ENCODE results near the gene WDR18.

Gene WDR18

DNA sequence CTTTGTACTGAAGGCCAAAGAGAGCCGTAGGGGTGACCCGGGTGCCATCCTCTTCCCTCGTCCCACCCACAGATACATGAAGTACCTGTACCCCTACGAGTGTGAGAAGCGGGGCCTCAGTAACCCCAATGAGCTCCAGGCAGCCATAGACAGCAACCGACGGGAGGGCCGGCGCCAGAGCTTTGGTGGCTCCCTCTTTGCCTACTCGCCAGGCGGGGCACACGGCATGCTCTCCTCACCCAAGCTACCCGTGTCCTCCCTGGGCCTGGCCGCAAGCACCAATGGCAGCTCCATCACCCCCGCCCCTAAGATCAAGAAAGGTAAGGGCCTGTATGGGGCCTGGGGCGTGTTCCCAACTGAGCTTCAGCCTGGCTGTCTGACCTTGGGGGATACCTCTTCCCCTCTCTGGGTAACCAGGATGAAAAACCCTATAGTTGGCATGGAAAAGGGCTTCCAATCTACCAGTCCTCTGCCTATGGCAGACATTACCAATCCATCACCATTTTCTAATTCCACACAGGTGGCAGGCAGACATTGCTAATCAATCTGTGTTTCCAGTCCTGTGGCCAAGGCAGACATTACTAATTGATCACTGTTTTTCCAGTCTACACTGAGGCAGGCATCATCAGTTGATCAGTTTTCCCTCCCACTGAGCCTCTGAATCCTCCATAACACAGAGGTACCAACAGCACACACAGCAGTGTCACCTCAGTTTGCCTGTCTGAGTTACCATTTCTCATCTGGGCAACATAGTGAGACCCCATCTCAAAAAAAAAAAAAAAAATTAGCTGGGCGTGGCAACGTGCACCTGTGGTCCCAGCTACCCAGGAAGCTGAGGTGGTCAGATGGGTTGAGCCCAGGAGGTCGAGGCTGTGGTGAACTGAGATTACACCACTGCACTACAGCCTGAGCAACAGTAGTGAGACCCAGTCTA is 19.1 kb upstream of the WDR18 start:
- DNase-seq (ENCODE audit: low read depth in 1 of 2, low spot score in 1 of 2), result no peak
- TF ChIP-seq, protein P1, sequence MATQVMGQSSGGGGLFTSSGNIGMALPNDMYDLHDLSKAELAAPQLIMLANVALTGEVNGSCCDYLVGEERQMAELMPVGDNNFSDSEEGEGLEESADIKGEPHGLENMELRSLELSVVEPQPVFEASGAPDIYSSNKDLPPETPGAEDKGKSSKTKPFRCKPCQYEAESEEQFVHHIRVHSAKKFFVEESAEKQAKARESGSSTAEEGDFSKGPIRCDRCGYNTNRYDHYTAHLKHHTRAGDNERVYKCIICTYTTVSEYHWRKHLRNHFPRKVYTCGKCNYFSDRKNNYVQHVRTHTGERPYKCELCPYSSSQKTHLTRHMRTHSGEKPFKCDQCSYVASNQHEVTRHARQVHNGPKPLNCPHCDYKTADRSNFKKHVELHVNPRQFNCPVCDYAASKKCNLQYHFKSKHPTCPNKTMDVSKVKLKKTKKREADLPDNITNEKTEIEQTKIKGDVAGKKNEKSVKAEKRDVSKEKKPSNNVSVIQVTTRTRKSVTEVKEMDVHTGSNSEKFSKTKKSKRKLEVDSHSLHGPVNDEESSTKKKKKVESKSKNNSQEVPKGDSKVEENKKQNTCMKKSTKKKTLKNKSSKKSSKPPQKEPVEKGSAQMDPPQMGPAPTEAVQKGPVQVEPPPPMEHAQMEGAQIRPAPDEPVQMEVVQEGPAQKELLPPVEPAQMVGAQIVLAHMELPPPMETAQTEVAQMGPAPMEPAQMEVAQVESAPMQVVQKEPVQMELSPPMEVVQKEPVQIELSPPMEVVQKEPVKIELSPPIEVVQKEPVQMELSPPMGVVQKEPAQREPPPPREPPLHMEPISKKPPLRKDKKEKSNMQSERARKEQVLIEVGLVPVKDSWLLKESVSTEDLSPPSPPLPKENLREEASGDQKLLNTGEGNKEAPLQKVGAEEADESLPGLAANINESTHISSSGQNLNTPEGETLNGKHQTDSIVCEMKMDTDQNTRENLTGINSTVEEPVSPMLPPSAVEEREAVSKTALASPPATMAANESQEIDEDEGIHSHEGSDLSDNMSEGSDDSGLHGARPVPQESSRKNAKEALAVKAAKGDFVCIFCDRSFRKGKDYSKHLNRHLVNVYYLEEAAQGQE (IDR thresholded peaks at IDR 0.05; ENCODE audit: insufficient replicate concordance, low read depth), result no peak
- TF ChIP-seq GABPA (IDR thresholded peaks at IDR 0.05; ENCODE audit: low read depth) (no peak), POLR2AphosphoS5 (IDR thresholded peaks at IDR 0.05; ENCODE audit: low read depth) (no peak), SPI1 (IDR thresholded peaks at IDR 0.05; ENCODE audit: borderline replicate concordance, low read depth) (no peak)
- TF ChIP-seq, protein P2, sequence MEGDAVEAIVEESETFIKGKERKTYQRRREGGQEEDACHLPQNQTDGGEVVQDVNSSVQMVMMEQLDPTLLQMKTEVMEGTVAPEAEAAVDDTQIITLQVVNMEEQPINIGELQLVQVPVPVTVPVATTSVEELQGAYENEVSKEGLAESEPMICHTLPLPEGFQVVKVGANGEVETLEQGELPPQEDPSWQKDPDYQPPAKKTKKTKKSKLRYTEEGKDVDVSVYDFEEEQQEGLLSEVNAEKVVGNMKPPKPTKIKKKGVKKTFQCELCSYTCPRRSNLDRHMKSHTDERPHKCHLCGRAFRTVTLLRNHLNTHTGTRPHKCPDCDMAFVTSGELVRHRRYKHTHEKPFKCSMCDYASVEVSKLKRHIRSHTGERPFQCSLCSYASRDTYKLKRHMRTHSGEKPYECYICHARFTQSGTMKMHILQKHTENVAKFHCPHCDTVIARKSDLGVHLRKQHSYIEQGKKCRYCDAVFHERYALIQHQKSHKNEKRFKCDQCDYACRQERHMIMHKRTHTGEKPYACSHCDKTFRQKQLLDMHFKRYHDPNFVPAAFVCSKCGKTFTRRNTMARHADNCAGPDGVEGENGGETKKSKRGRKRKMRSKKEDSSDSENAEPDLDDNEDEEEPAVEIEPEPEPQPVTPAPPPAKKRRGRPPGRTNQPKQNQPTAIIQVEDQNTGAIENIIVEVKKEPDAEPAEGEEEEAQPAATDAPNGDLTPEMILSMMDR (IDR thresholded peaks at IDR 0.05; ENCODE audit: insufficient read depth, low read length), result no peak
- no peak overlapping the region for H3K27ac ChIP-seq (replicated peaks)
- no peaks in the 10 kb centered on the region for H3K27me3 ChIP-seq (ENCODE audit: insufficient read depth, poor library complexity, severe bottlenecking)
- H3K4me3 ChIP-seq (replicated peaks; ENCODE audit: insufficient read depth, low read length), result no peak overlapping the region

DNA sequence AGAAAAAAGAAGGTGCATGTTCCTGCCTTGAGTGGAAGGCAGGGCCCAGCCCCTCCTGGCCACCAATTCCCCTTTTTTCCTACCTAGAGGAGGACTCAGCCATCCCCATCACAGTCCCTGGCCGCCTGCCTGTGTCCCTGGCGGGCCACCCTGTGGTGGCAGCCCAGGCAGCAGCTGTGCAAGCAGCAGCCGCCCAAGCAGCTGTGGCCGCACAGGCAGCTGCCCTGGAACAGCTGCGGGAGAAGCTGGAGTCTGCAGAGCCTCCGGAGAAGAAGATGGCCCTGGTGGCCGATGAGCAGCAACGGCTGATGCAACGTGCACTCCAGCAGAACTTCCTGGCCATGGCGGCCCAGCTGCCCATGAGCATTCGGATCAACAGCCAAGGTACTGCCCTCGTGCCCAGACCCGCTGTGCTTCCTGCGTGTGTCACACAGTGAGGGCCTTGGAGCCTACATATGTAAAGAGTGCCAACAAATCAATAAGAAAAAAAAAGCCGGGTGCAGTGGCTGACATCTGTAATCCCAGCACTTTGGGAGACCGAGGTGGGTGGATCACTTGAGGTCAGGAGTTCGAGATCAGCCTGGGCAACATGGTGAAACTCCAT is 17.6 kb upstream of the WDR18 start:
- no peak for DNase-seq (ENCODE audit: low read depth in 1 of 2, low spot score in 1 of 2)
- H3K27ac ChIP-seq (replicated peaks), result no peak overlapping the region
- TF ChIP-seq SPI1 (IDR thresholded peaks at IDR 0.05; ENCODE audit: borderline replicate concordance, low read depth) (no peak), GABPA (IDR thresholded peaks at IDR 0.05; ENCODE audit: low read depth) (no peak), POLR2AphosphoS5 (IDR thresholded peaks at IDR 0.05; ENCODE audit: low read depth) (no peak)
- TF ChIP-seq, protein P2 (IDR thresholded peaks at IDR 0.05; ENCODE audit: insufficient read depth, low read length), result no peak
- TF ChIP-seq, protein P1 (IDR thresholded peaks at IDR 0.05; ENCODE audit: insufficient replicate concordance, low read depth), result no peak
- H3K4me3 ChIP-seq (replicated peaks; ENCODE audit: insufficient read depth, low read length), result no peak overlapping the region
- no peaks in the 10 kb centered on the region for H3K27me3 ChIP-seq (ENCODE audit: insufficient read depth, poor library complexity, severe bottlenecking)

DNA sequence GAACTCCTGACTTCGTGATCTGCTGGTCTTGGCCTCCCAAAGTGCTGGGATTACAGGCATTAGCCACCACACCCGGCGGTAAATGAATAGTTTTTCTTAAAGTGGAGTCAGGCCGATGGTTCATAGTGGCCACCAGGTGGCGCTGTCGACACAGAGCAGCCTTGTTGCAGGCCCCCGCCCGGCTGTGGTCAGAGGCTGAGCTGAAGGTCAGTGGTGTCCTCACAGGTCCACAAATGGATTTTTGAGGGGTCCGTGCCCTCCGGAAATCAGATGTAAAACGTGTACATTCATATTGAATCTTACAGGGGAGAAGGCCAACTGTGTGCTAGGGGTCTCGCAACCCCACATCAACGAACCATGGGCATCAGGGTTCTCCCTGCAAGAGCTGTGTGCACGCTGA is 13.4 kb upstream of the WDR18 start:
- Histone ChIP-seq H3K4me3 (replicated peaks; ENCODE audit: insufficient read depth, low read length) (no peak overlapping the region), H3K27ac (replicated peaks) (no peak overlapping the region), H3K27me3 (ENCODE audit: insufficient read depth, poor library complexity, severe bottlenecking) (no peaks in the 10 kb centered on the region)
- TF ChIP-seq, protein P2 (IDR thresholded peaks at IDR 0.05; ENCODE audit: insufficient read depth, low read length), result peak; percentile 3
- no peak for TF ChIP-seq SPI1 (IDR thresholded peaks at IDR 0.05; ENCODE audit: borderline replicate concordance, low read depth)
- DNase-seq (ENCODE audit: low read depth in 1 of 2, low spot score in 1 of 2), result no peak

All from HL-60 (cell line).